H9 (cell line): ENCODE measurements around the gene CHRM5. TPM values are rescaled to one million over a fixed set of nuclear protein-coding genes. Genes with fewer than 3 reads are reported as not detected.

Experiments
- DNase-seq: peaks from one replicate; pipeline ENCODE4 v3.0.0-alpha.2; 2017
- H2AFZ ChIP-seq: one replicate; pipeline ENCODE4 v1.6.1; 2013; ENCODE audit warnings: mild to moderate bottlenecking, low read length, control low read depth, moderate library complexity
- H2AK5ac ChIP-seq: 2 replicates; pipeline ENCODE4 v1.6.1; 2013; ENCODE audit warnings: low read length, control low read depth, mixed read lengths; ENCODE audit not compliant: insufficient read length
- H2BK120ac ChIP-seq: one replicate; pipeline ENCODE4 v1.6.1; 2013; ENCODE audit warnings: low read depth, mild to moderate bottlenecking, low read length, control low read depth, inconsistent platforms; ENCODE audit not compliant: poor library complexity, severe bottlenecking
- H2BK12ac ChIP-seq: 2 replicates; pipeline ENCODE4 v1.6.1; 2013; ENCODE audit warnings: low read length, control low read depth, mixed read lengths, low read depth; ENCODE audit not compliant: insufficient read length
- H2BK15ac ChIP-seq: 2 replicates; pipeline ENCODE4 v1.6.1; 2013; ENCODE audit warnings: low read depth, low read length, control low read depth
- H2BK20ac ChIP-seq: one replicate; pipeline ENCODE4 v1.6.1; 2013; ENCODE audit warnings: low read depth, mild to moderate bottlenecking, low read length, control low read depth, inconsistent platforms; ENCODE audit not compliant: poor library complexity, severe bottlenecking
- H2BK5ac ChIP-seq: 2 replicates; pipeline ENCODE4 v1.6.1; 2013; ENCODE audit warnings: low read length, control low read depth, mixed read lengths; ENCODE audit not compliant: insufficient read length
- H3K14ac ChIP-seq: 2 replicates; pipeline ENCODE4 v1.6.1; 2013; ENCODE audit warnings: low read length, control low read depth; ENCODE audit not compliant: insufficient read depth
- H3K18ac ChIP-seq: 2 replicates; pipeline ENCODE4 v1.6.1; 2013; ENCODE audit warnings: low read depth, mild to moderate bottlenecking, mixed read lengths, low read length, control low read depth; ENCODE audit not compliant: insufficient read length
- H3K23ac ChIP-seq: 2 replicates; pipeline ENCODE4 v1.6.1; 2013; ENCODE audit warnings: low read length, control low read depth, mixed read lengths, low read depth; ENCODE audit not compliant: insufficient read length
- H3K23me2 ChIP-seq: 2 replicates; pipeline ENCODE4 v1.6.1; 2013; ENCODE audit warnings: low read depth, mild to moderate bottlenecking, mixed read lengths, low read length, control low read depth; ENCODE audit not compliant: insufficient read length, poor library complexity, severe bottlenecking
- H3K27ac ChIP-seq: 2 replicates; pipeline ENCODE4 v1.5.1; 2013; ENCODE audit warnings: low read length, control low read depth, mixed read lengths, low read depth; ENCODE audit not compliant: insufficient read length
- H3K27me3 ChIP-seq: 2 replicates; pipeline ENCODE4 v1.6.1; 2013; ENCODE audit warnings: low read length, control low read depth, inconsistent platforms; ENCODE audit not compliant: insufficient read depth
- H3K4ac ChIP-seq: 2 replicates; pipeline ENCODE4 v1.6.1; 2013; ENCODE audit warnings: low read depth, mild to moderate bottlenecking, control low read depth, inconsistent platforms, low read length, moderate library complexity
- H3K4me1 ChIP-seq: 2 replicates; pipeline ENCODE4 v1.6.1; 2013; ENCODE audit warnings: low read length, control low read depth, inconsistent platforms; ENCODE audit not compliant: insufficient read depth
- H3K4me2 ChIP-seq: 2 replicates; pipeline ENCODE4 v1.6.1; 2013; ENCODE audit warnings: low read length, control low read depth, mixed read lengths; ENCODE audit not compliant: insufficient read length, insufficient read depth
- H3K56ac ChIP-seq: 2 replicates; pipeline ENCODE4 v1.6.1; 2013; ENCODE audit warnings: low read depth, mild to moderate bottlenecking, mixed read lengths, low read length, control low read depth; ENCODE audit not compliant: insufficient read length
- H3K79me1 ChIP-seq: 2 replicates; pipeline ENCODE4 v1.6.1; 2013; ENCODE audit warnings: low read depth, mild to moderate bottlenecking, moderate library complexity, low read length, control low read depth, inconsistent platforms; ENCODE audit not compliant: insufficient read depth, poor library complexity, severe bottlenecking
- H3K79me2 ChIP-seq: 2 replicates; pipeline ENCODE4 v1.6.1; 2013; ENCODE audit warnings: low read length, control low read depth, inconsistent platforms; ENCODE audit not compliant: insufficient read depth
- H3K9ac ChIP-seq: 2 replicates; pipeline ENCODE4 v1.6.1; 2013; ENCODE audit warnings: low read length, control low read depth, mixed read lengths; ENCODE audit not compliant: insufficient read length; ENCODE audit errors: extremely low read depth
- H3K9me3 ChIP-seq: one replicate; pipeline ENCODE4 v1.6.1; 2013; ENCODE audit warnings: low read depth, low read length, inconsistent platforms; ENCODE audit not compliant: control insufficient read depth
- H3T11ph ChIP-seq: one replicate; pipeline ENCODE4 v1.6.1; 2013; ENCODE audit warnings: mild to moderate bottlenecking, low read length, control low read depth, inconsistent platforms
- H4K20me1 ChIP-seq: one replicate; pipeline ENCODE4 v1.6.1; 2013; ENCODE audit not compliant: control insufficient read depth, insufficient read length, insufficient read depth
- H4K5ac ChIP-seq: 2 replicates; pipeline ENCODE4 v1.6.1; 2013; ENCODE audit warnings: low read depth, mild to moderate bottlenecking, mixed read lengths, low read length, control low read depth; ENCODE audit not compliant: insufficient read length
- H4K8ac ChIP-seq: replicated peaks from 2 replicates; pipeline ENCODE4 v1.6.1; 2013; ENCODE audit warnings: low read length, control low read depth, mixed read lengths, low read depth; ENCODE audit not compliant: insufficient read length
- H4K91ac ChIP-seq: 2 replicates; pipeline ENCODE4 v1.6.1; 2013; ENCODE audit warnings: low read depth, mild to moderate bottlenecking, moderate library complexity, mixed read lengths, low read length, control low read depth; ENCODE audit not compliant: insufficient read length
- H3K27ac Mint-ChIP-seq, 3 experiments: 2 replicates in 2 of 3; 3 replicates in 1 of 3; pipeline ENCODE4 v1.8.0; 2020 to 2021; ENCODE audit warnings: mixed read lengths in 3 of 3, mild to moderate bottlenecking in 1 of 3, moderate library complexity in 1 of 3
- H3K27me3 Mint-ChIP-seq: 2 replicates; pipeline ENCODE4 v1.8.0; 2021; ENCODE audit warnings: low read depth, mild to moderate bottlenecking, moderate library complexity, mixed read lengths
- H3K36me3 Mint-ChIP-seq, 3 experiments: 2 replicates in 2 of 3; 3 replicates in 1 of 3; pipeline ENCODE4 v1.8.0; 2020 to 2021; ENCODE audit warnings: low read depth in 3 of 3, mixed read lengths in 3 of 3; ENCODE audit not compliant: insufficient read depth in 1 of 3
- H3K4me1 Mint-ChIP-seq, 2 experiments: 2 replicates each; pipeline ENCODE4 v1.8.0; 2020; ENCODE audit warnings: mixed read lengths in 2 of 2
- H3K4me3 Mint-ChIP-seq, 2 experiments: 2 replicates in 1 of 2; 3 replicates in 1 of 2; pipeline ENCODE4 v1.8.0; 2020 to 2021; ENCODE audit warnings: mild to moderate bottlenecking in 2 of 2, mixed read lengths in 2 of 2, moderate library complexity in 1 of 2
- H3K9me3 Mint-ChIP-seq, 2 experiments: 2 replicates in 1 of 2; 3 replicates in 1 of 2; pipeline ENCODE4 v1.8.0; 2020; ENCODE audit warnings: mild to moderate bottlenecking in 2 of 2, mixed read lengths in 2 of 2, moderate library complexity in 1 of 2
- CTCF ChIP-seq: fragments of 200-600 bp; sonication (generic); conservative IDR thresholded peaks from 3 replicates; pipeline ENCODE4 v1.8.0; 2021; ENCODE audit warnings: antibody characterized with exemption, mild to moderate bottlenecking
- WGBS: extraction: QIAGEN DNeasy Blood & Tissue Kit; methylation state at CpG from one replicate; pipeline ENCODE4 v1.1.7; 2013; ENCODE audit warnings: missing lambda C conversion rate, low lambda C conversion rate, mixed read lengths; ENCODE audit not compliant: insufficient read length; ENCODE audit errors: extremely low coverage; 5-methylcytosine and 5-hydroxymethylcytosine counted together
- total RNA-seq: library from RNA; stranded (reverse); gene quantifications from 2 replicates; pipeline ENCODE4 v1.2.1, GENCODE V29; 2021

The CHRM5 gene
- total RNA-seq, 1 experiment from 2014 or later, result not detected

- Mint-ChIP-seq H3K36me3 (no peaks in the 10 kb centered on the region), H3K4me1 (no peaks in the 10 kb centered on the region), H3K27me3 (no peaks in the 10 kb centered on the region), H3K4me3 (no peak overlapping the region), H3K9me3 (no peaks in the 10 kb centered on the region), H3K27ac (no peak overlapping the region)
- Histone ChIP-seq H3K79me2 (no peaks in the 10 kb centered on the region), H3K27me3 (no peaks in the 10 kb centered on the region), H3K9ac (no peak overlapping the region), H3K4ac (no peak overlapping the region), H3K56ac (no peak overlapping the region), H3T11ph (no peak overlapping the region), H3K18ac (no peak overlapping the region), H2AK5ac (no peak overlapping the region), H3K14ac (no peak overlapping the region), H3K79me1 (no peaks in the 10 kb centered on the region), H2BK120ac (no peak overlapping the region), H2BK20ac (no peak overlapping the region), H3K27ac (no peak overlapping the region), H3K23ac (no peak overlapping the region), H2BK5ac (no peak overlapping the region), H2AFZ (no peak overlapping the region), H3K4me1 (no peaks in the 10 kb centered on the region), H3K9me3 (no peaks in the 10 kb centered on the region), H4K91ac (no peak overlapping the region), H4K5ac (no peak overlapping the region), H4K20me1 (no peaks in the 10 kb centered on the region), H2BK12ac (no peak overlapping the region), H3K4me2 (no peak overlapping the region), H3K23me2 (no peaks in the 10 kb centered on the region), H2BK15ac (no peak overlapping the region), H4K8ac (no peak overlapping the region)
- no CpG with 5 or more reads among the region's 2 CpGs for WGBS
- no peak for TF ChIP-seq CTCF
- DNase-seq, result no peak
Measured at GRCh38 chr15:33932734-33933133, 35.6 kb upstream of the CHRM5 start.
